CD4-positive, alpha-beta T cell treated with Interleukin-6 at 100 ng/mL for 8 hours (primary cell): ENCODE measurements around the gene TNNI2.
"Not testable (repeated sequence)": the region's sequence is repeated elsewhere in the genome, so short reads cannot be mapped to it uniquely, and the experiment has no call there.

Experiments used
- DNase-seq: peaks from one replicate; pipeline ENCODE4 v3.0.0-alpha.2; 2020; ENCODE audit warnings: mixed read lengths, low spot score

Gene TNNI2

GRCh38 chr11:1862588-1863351, 24.0 kb downstream of the TNNI2 start:
- DNase-seq, result no peak

DNA sequence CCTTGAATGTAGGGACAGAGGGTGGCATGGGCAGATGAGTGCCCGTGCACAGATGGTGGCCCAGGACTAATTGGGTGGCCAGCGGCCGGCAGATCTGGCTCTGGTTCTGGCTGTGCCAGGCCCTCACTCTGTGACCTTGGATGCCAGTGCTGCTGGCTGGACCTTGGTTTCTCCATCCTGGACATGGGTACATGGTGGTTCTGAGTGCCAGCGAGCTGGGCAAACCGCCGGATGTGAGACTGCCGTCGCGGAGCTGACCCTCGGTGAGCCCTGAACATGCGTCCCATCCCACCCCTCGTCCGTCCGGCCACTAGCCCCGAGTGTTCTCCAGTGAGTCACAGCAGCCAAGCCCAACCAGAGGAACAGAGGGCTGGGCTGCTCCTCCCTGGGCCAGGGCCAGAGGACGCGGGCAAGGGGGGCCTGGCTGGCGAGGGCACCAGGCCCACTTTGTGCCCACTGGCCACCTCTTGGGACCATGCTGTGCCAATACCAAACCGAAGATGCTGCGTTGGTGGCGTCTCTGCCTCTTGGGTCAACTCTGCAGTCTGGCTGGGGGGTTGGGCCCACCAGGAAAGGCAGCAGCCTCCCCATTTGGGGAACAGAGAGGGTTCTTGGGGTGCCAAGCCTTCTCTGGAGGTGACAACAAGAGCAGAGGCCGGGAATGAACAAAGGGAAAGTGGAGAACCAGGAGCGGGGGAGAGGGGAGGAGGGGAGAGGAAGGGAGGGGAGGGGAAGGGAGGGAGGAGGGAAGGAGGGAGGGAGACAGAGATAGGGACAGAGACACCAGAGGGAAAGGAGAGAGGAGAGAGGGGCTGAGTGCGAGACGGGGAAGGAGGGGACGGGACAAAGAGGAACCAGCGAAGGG, 24.8 kb downstream of the TNNI2 start:
- no peak for DNase-seq

DNA sequence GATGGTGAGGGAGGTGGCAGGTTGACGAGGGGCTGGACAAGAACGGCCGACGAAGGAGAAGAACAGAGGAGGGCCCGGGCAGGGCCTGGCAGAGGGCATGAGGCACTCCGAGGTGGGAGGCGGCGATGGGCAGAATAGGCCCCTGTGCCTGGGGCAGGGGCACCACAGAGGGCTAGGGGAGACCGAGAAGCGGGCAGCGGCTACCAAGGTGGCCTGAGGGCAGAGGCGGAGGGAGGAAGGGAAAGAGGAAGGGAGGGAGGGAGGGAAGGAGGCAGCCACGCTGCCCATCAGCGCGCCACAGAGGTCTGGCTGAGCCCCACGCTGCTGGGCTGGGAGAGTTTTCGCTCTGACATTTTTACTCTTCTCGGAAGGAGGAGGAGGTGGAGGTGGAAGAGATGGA, 25.4 kb downstream of the TNNI2 start:
- no peak for DNase-seq

DNA sequence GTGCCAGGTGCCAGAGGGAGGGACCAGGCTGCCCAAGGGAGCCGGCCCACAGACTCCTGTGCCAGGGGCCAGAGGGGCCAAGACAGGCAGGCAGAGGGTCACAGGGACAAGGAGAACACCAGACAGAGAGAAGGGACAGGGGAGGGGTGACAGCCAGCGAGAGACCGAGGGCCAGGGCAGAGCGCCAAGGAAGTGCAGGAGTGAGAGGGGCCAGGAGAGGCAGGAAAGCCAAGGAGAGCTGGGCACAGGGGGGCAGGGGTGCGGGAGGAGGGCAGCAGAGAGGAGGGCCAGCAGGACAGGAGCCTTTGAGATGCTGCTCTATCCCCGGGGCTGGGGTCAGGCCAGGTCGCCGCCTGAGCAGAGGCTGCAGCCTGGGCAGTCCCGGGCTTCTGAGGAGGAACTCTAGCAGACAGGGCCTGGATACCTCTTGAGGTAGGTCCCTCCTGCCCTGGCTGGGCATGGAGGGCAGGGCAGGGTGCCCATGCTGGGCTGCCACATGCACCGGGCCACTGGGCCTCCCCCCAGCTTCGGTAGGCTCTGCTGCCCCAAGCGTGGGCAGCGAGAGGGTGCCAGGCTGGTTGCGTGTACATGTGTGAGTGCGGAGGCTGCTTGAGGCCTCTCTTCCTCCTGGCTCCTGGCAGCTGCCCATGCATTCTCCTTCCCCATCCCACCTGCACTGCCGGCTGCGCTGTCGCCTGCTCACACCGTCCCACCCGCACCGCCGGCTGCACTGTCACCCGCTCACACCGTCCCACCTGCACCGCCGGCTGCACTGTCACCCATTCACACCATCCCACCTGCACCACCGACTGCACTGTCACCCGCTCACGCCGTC, 26.3 kb downstream of the TNNI2 start:
- DNase-seq, result no peak

DNA sequence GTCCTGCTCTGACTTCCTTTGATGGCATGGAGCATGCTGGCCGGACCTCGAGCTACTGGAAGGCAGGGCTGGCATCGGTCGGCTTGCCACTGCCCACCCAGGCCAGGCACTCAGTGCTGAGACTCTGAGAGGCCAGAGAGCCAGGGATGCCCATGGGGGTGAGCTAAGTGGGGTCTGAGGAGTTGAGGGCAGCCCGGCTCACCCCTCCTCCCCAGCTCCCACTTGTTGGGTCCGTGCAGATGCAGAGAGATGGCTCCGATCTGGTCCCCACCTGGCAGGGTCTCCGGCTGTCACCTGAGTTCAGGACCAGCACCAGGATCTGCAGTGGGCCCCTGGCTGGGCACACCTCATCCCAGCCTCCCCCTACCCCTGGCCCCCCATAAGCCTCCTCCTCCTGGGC, 27.4 kb downstream of the TNNI2 start:
- no peak for DNase-seq

- DNase-seq, result no peak
These were observed 28.0 kb downstream of the TNNI2 start for GRCh38 chr11:1866776-1867175.

DNA sequence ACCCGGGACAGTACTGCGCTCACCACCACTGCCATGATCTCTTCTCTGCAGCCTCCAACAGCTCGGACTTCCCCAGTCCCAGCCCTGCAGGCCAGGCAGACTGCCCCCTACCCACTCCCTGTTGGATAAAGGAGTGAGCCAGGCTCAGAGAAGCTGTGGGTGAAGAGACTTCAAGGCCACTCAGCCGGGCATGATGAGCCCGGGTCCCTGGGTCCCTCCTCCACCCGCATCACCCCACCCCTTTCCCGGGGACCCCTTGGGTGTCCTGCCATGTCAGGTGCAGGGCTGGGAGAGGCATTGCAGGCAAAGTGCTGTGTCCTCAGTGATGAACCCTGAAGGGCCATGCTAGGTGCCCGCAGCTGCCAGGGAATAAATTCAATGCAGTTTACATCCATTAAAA, 28.6 kb downstream of the TNNI2 start:
- DNase-seq, result no peak

DNA sequence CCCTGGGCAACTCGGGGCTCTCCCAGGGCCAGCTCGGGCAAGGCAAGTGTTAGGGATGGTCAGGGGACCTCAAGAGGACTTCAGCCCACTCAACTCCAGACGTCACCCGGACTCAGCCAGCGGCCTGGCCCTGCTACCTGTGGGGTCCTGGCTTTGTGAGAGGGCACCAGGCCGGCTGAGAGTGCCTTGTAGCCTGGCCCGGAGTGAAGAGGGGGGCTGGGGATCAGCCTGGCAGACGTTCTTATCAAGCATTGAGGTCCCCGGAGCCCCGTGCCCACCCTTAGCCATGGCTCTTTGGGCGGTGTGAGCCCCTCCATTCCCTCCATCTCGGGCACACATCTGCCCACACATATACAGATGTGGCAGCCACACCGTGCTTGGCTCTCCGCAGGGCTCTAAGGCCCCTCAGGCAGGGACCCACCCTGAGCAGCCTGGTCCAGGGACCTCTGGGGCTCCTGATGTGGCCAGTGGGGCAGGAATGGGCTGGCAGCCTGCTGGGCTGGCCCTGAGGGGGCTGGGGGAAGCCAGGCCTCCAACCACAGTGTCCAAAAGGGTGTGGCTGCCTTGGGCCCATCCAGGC, 29.4 kb downstream of the TNNI2 start:
- DNase-seq, result no peak

DNA sequence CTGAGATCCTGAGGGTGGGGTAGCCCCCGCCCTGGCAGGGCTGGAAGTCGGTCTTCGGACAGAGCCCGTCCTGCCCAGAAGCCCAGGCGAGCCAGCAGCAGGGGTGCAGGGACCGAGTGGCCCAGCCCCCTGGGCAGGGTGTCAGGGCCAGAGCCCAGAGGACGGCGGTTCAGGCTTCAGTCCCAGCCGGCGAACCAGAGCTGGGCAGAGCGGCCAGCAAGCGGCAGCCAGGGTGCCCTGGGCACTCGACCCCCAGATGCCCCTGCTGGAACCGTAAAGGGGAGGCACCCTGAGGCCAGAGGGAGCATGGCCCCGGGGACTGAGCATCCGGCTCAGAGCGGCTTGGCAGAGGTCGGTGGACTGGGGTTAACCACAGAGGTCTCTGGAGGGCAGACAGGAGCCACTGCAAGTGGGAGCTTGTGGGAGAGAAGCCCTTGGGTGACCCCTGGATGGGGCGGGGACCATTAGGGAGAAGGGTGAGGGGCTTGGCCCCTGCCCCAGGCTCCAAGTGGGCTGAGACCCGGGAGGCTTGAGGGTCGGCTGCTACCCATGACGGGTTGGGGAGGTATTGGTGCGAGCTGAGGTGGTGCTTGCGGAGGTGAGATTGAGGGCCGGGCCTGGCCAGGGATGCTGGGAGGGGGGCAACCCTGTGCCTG, 30.0 kb downstream of the TNNI2 start:
- DNase-seq, result no peak

- DNase-seq, result no peak
These were observed 30.9 kb downstream of the TNNI2 start for GRCh38 chr11:1869427-1870325.

DNA sequence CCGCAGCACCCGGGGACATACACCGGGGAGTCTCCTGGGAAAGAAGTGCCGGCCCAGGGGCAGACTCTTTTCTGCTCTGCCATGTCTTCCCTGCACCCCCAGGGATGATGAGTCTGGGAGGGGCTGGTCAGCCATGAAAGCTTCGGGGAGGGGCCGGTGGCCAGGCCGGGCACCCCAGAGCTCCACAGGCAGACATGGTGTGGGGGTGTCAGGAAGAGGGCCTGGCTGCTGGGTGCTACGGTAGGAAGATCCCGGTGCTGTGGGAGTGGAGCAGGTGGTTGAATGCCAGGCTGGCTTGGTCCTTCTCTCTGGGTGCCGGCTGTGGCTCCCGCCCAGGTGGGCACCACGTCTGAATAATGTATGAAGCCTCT, 31.5 kb downstream of the TNNI2 start:
- no peak for DNase-seq

DNA sequence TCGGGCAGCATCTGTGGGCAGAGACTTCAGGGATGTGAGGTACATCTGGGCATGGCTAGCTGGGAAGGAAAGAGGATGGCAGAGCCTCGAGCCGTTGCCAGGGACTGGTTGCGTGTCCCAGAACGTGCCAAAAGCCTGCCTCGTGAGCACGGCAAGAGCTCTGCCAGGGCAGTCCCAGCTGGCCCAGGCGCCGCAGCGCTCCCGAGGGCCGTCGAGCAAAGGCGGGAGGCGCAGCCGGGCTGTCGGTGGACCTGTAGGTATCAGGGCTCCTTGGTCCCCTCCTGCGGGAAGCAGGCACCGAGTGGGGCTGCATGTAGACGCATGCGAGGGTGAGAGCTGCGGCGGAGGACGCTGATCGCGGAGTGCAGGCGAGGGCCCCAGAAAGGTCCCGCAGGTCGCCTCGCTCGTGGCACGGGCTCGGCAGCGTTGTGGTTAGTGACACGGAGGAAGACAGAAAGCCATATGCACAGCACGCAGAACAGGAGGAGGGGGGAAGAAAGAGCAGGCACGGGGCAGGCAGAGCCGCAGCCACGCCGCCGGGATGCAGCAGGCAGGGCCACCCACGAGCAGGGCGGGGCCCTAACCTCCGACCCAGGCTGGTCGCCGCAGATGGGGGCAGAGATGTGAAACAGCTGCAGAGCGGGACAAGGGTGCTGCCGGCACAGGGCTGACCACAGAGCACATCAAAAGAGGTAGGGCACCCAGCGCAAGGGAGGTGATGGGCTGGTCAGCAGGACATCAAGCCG, 32.1 kb downstream of the TNNI2 start:
- peak; percentile 54 for DNase-seq

DNA sequence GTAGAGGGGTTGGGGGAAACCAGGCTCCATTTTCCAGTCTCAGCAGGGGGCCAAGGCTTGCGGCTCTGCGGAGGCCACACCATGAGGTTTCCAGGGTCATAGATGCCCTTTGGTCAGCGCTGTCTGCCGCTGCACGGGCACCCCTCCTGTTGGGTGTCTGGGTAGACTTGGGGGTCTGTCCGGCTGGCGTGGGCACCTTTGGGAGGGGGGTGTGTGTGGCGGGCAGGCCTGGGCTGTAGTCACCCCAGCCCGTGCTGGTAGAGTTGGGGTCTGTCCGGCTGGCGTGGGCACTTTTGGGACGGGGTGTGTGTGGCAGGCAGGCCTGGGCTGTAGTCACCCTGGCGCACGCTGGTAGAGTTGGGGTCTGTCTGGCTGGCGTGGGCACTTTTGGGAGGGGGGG, 32.8 kb downstream of the TNNI2 start:
- no peak for DNase-seq

GRCh38 chr11:1872267-1872985, 33.6 kb downstream of the TNNI2 start:
- DNase-seq, result no peak

DNA sequence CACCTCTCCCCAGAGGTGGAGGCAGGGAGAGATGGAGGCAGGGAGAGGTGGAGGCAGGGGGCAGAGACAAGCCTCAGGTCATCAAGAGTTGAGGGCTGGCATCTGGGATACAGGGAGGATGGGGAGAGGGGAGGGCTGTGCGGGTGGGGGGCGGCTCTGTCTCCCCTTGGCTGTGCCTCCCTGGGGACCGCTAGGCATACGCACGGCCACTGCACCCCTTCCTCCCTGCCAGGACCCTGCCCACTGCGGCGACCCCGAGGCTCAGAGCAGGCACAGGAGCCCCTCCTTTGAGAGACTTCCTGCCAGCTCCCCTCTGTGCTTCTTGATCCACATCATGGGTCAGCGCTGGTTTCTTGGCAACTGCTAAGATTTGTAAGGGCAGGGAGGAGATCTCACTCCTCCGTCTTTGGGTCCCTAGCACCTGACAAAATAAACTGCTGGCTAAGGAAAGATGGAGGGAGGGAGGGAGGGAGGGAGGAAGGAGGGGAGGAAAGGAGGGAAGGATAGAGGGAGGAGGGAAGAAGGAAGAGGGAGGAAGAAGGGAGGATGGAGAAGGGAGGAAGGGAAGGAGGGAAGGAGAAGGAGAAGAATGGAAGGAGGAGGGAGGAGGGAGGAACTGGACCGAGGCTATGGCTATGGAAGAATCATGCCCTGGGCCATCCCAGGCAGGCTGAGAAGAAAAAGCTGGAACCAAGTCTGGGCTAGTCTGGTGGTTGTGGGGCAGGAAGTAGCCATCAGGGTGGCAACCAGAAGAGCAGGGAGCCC, 34.4 kb downstream of the TNNI2 start:
- DNase-seq, result no peak

GRCh38 chr11:1873813-1874150, 35.0 kb downstream of the TNNI2 start:
- not testable (repeated sequence) for DNase-seq

DNA sequence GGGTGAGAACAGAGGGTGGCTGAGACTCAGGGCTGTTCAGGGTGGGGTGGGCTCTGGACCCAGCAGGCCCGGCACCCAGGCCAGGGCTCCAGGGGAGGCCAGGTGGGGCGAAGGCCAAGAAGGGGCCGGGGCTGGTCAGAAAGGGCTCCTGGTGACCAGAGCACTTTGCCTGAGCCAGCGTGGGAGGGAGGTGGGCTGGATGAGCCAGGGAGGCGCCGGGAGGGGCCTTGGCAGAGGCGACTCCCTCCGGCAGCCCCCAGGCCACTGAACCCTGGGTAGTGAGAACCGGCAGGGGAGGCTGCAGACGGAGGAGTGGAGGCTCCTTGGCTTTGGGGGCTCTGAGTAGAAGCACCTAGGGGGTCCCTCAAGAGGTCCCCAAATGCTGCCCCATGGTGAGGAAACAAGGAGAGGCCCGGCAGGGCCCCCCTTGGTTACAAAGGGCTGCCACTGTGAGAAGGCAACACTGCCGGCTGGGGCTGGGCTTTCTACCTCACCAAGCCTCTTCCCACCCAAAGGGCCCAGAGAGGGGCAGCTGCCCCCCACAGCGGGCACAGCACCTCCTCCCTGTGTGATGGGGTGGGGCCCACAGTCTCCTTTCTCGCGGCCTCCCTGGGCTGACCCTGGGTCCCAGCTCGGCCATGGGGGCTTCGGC, 35.8 kb downstream of the TNNI2 start:
- not testable (repeated sequence) for DNase-seq
